Gastroesophageal sphincter (tissue), 3 donors: ENCODE measurements around the gene FOXL2.

Experiments
- CTCF ChIP-seq, 4 experiments: fragments of 200-600 bp in 2 of 4; fragments of 450-650 bp in 2 of 4; sonication (generic) in 1 of 4; IDR thresholded peaks; one replicate each; pipeline ENCODE4 v1.5.1; 2017 to 2019; ENCODE audit warnings: antibody characterized with exemption in 4 of 4, mild to moderate bottlenecking in 2 of 4, moderate library complexity in 2 of 4
- POLR2AphosphoS5 ChIP-seq: sonication (generic); formaldehyde crosslinking; IDR thresholded peaks from one replicate; pipeline ENCODE4 v1.6.1; 2017; ENCODE audit warnings: antibody characterized with exemption

GRCh38 chr3:138942271-138942670, 4.7 kb downstream of the FOXL2 start:
- no peak for TF ChIP-seq CTCF (IDR thresholded peaks at IDR 0.05)
- no peak for TF ChIP-seq POLR2AphosphoS5
